Measurements from ENCODE around the gene PSMD10.

PSMD10 gene

GRCh38 chrX:108081110-108081509 lies 10.2 kb downstream of the PSMD10 start:
- no peak for DNase-seq (ENCODE audit: low read depth)
- H3K4me3 ChIP-seq (ENCODE audit: low read depth, low read length) = no peak overlapping the region
- no peak for TF ChIP-seq CTCF (conservative IDR thresholded peaks at IDR 0.05; ENCODE audit: low read depth, low read length)

- no peak overlapping the region for H3K4me3 ChIP-seq (ENCODE audit: low read depth, low read length)
- peak; percentile 73 for DNase-seq (ENCODE audit: low read depth)
- TF ChIP-seq CTCF (conservative IDR thresholded peaks at IDR 0.05; ENCODE audit: low read depth, low read length) = no peak
Observed at GRCh38 chrX:108072746-108073145, 18.6 kb downstream of the PSMD10 start.

- TF ChIP-seq CTCF (conservative IDR thresholded peaks at IDR 0.05; ENCODE audit: low read depth, low read length) = no peak
- no peak for DNase-seq (ENCODE audit: low read depth)
- H3K4me3 ChIP-seq (ENCODE audit: low read depth, low read length) = no peak overlapping the region
Observed at GRCh38 chrX:108071578-108071977, 19.8 kb downstream of the PSMD10 start.

- TF ChIP-seq CTCF (conservative IDR thresholded peaks at IDR 0.05; ENCODE audit: low read depth, low read length) = no peak
- peak; percentile 70 for DNase-seq (ENCODE audit: low read depth)
- H3K4me3 ChIP-seq (ENCODE audit: low read depth, low read length) = no peak overlapping the region
Observed at GRCh38 chrX:108070891-108071290, 20.5 kb downstream of the PSMD10 start.

GRCh38 chrX:108068121-108068520 lies 23.2 kb downstream of the PSMD10 start:
- no peak for TF ChIP-seq CTCF (conservative IDR thresholded peaks at IDR 0.05; ENCODE audit: low read depth, low read length)
- no peak for DNase-seq (ENCODE audit: low read depth)
- H3K4me3 ChIP-seq (ENCODE audit: low read depth, low read length) = no peak overlapping the region

GRCh38 chrX:108064613-108065012 lies 26.7 kb downstream of the PSMD10 start:
- no peak for TF ChIP-seq CTCF (conservative IDR thresholded peaks at IDR 0.05; ENCODE audit: low read depth, low read length)
- DNase-seq (ENCODE audit: low read depth) = no peak
- no peak overlapping the region for H3K4me3 ChIP-seq (ENCODE audit: low read depth, low read length)

- TF ChIP-seq CTCF (conservative IDR thresholded peaks at IDR 0.05; ENCODE audit: low read depth, low read length) = no peak
- no peak for DNase-seq (ENCODE audit: low read depth)
- no peak overlapping the region for H3K4me3 ChIP-seq (ENCODE audit: low read depth, low read length)
Observed at GRCh38 chrX:108064001-108064400, 27.3 kb downstream of the PSMD10 start.

Measured in choroid plexus epithelial cell (primary cell).